ENCODE results near the gene LHFPL6. TPM values are rescaled to one million over a fixed set of nuclear protein-coding genes. Genes with fewer than 3 reads are reported as not detected.

LHFPL6 gene
- total RNA-seq, 1 donor from 2014 or later, result 3.0 TPM

GRCh38 chr13:39313721-39314120 is 289.3 kb downstream of the LHFPL6 start:
- no peak for TF ChIP-seq EZH2phosphoT487 (IDR thresholded peaks at IDR 0.05)
- TF ChIP-seq EZH2 (IDR thresholded peaks at IDR 0.05), result no peak
- TF ChIP-seq, protein P1, sequence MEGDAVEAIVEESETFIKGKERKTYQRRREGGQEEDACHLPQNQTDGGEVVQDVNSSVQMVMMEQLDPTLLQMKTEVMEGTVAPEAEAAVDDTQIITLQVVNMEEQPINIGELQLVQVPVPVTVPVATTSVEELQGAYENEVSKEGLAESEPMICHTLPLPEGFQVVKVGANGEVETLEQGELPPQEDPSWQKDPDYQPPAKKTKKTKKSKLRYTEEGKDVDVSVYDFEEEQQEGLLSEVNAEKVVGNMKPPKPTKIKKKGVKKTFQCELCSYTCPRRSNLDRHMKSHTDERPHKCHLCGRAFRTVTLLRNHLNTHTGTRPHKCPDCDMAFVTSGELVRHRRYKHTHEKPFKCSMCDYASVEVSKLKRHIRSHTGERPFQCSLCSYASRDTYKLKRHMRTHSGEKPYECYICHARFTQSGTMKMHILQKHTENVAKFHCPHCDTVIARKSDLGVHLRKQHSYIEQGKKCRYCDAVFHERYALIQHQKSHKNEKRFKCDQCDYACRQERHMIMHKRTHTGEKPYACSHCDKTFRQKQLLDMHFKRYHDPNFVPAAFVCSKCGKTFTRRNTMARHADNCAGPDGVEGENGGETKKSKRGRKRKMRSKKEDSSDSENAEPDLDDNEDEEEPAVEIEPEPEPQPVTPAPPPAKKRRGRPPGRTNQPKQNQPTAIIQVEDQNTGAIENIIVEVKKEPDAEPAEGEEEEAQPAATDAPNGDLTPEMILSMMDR (IDR thresholded peaks at IDR 0.05), result no peak
- H3K9ac ChIP-seq, result no peak overlapping the region
- Mint-ChIP-seq H3K36me3 (no peaks in the 10 kb centered on the region), H3K4me1 (peaks cover 5% of the 10 kb centered on the region), H3K9me3 (no peaks in the 10 kb centered on the region), H3K27ac (no peak overlapping the region), H3K4me3 (no peak overlapping the region), H3K27me3 (ENCODE audit: insufficient read depth, low read depth) (no peaks in the 10 kb centered on the region)
- H4K20me1 ChIP-seq (ENCODE audit: low read depth), result no peaks in the 10 kb centered on the region
- no peak overlapping the region for H3K4me2 ChIP-seq
- H3K36me3 ChIP-seq, result no peaks in the 10 kb centered on the region
- H3K4me3 ChIP-seq, result no peak overlapping the region
- no peaks in the 10 kb centered on the region for H3F3A ChIP-seq (ENCODE audit: low read depth)
- no peak for DNase-seq (ENCODE audit: low spot score)
- H3K4me1 ChIP-seq, result no peaks in the 10 kb centered on the region
- H2AFZ ChIP-seq (replicated peaks), result no peak overlapping the region
- H3K9me3 ChIP-seq (ENCODE audit: low read depth), result no peaks in the 10 kb centered on the region
- H3K27ac ChIP-seq, result no peak overlapping the region
- no peaks in the 10 kb centered on the region for H3K27me3 ChIP-seq
- no peaks in the 10 kb centered on the region for H3K79me2 ChIP-seq (ENCODE audit: low read depth)

DNA sequence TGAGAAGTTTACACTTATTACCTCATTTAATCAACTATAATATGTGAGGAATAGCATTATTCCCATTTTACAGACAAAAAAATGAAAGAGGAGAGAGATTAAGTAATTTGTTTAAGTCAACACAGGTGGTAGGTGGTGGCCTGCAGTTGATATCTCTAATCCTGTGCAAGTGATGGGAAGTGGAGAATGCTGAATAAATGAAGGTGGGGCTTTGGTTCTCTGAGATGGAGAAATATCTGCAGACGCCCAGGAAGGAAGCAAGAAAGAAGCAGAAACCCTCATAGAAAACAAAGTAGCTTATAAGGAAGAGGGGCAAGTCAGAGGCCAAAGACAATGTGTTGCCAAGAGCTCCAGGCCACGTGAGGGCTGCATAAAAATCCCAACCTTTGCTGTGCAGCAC is 290.4 kb downstream of the LHFPL6 start:
- no peak overlapping the region for H3K4me2 ChIP-seq
- H3F3A ChIP-seq (ENCODE audit: low read depth), result no peaks in the 10 kb centered on the region
- H2AFZ ChIP-seq (replicated peaks), result no peak overlapping the region
- no peaks in the 10 kb centered on the region for H3K9me3 Mint-ChIP-seq
- no peaks in the 10 kb centered on the region for H4K20me1 ChIP-seq (ENCODE audit: low read depth)
- no peaks in the 10 kb centered on the region for H3K79me2 ChIP-seq (ENCODE audit: low read depth)
- no peaks in the 10 kb centered on the region for H3K9me3 ChIP-seq (ENCODE audit: low read depth)
- H3K27ac Mint-ChIP-seq, result no peak overlapping the region
- H3K9ac ChIP-seq, result no peak overlapping the region
- no peak for DNase-seq (ENCODE audit: low spot score)
- no peaks in the 10 kb centered on the region for H3K27me3 Mint-ChIP-seq (ENCODE audit: insufficient read depth, low read depth)
- H3K4me3 Mint-ChIP-seq, result no peak overlapping the region
- no peaks in the 10 kb centered on the region for H3K27me3 ChIP-seq
- TF ChIP-seq, protein P1 (IDR thresholded peaks at IDR 0.05), result no peak
- TF ChIP-seq EZH2 (IDR thresholded peaks at IDR 0.05), result no peak
- peaks cover 5% of the 10 kb centered on the region for H3K4me1 Mint-ChIP-seq
- H3K36me3 ChIP-seq, result no peaks in the 10 kb centered on the region
- no peak overlapping the region for H3K27ac ChIP-seq
- no peak overlapping the region for H3K4me3 ChIP-seq
- no peaks in the 10 kb centered on the region for H3K36me3 Mint-ChIP-seq
- H3K4me1 ChIP-seq, result no peaks in the 10 kb centered on the region

GRCh38 chr13:39311619-39312018 is 291.4 kb downstream of the LHFPL6 start:
- Histone ChIP-seq H3F3A (ENCODE audit: low read depth) (no peaks in the 10 kb centered on the region), H3K4me1 (peaks cover 8% of the 10 kb centered on the region), H3K36me3 (no peaks in the 10 kb centered on the region), H3K9me3 (ENCODE audit: low read depth) (no peaks in the 10 kb centered on the region), H3K4me3 (no peak overlapping the region), H2AFZ (replicated peaks) (peak overlapping the region; percentile 17), H3K27ac (no peak overlapping the region), H3K27me3 (no peaks in the 10 kb centered on the region), H3K4me2 (no peak overlapping the region), H3K79me2 (ENCODE audit: low read depth) (no peaks in the 10 kb centered on the region), H3K9ac (no peak overlapping the region), H4K20me1 (ENCODE audit: low read depth) (no peaks in the 10 kb centered on the region)
- TF ChIP-seq, protein P1 (IDR thresholded peaks at IDR 0.05), result no peak
- TF ChIP-seq EZH2 (IDR thresholded peaks at IDR 0.05) (no peak), EZH2phosphoT487 (IDR thresholded peaks at IDR 0.05) (no peak)
- H3K36me3 Mint-ChIP-seq, result no peaks in the 10 kb centered on the region
- no peak for DNase-seq (ENCODE audit: low spot score)
- H3K4me1 Mint-ChIP-seq, result peaks cover 2% of the 10 kb centered on the region
- no peaks in the 10 kb centered on the region for H3K27me3 Mint-ChIP-seq (ENCODE audit: insufficient read depth, low read depth)
- no peaks in the 10 kb centered on the region for H3K9me3 Mint-ChIP-seq
- H3K4me3 Mint-ChIP-seq, result no peak overlapping the region
- H3K27ac Mint-ChIP-seq, result no peak overlapping the region
